Suprapubic skin (tissue), 4 donors: ENCODE data around the gene PFN3.

Source experiments
- CTCF ChIP-seq, 2 donors: fragments of 200-600 bp in 1 of 2; fragments of 450-650 bp in 1 of 2; sonication (generic) in 1 of 2; IDR thresholded peaks; one replicate each; pipeline ENCODE4 v1.5.1; 2016 to 2019; ENCODE audit warnings: antibody characterized with exemption in 2 of 2, mild to moderate bottlenecking in 1 of 2, moderate library complexity in 1 of 2
- POLR2A ChIP-seq, 2 donors: fragments of 450-650 bp; IDR thresholded peaks; one replicate each; pipeline ENCODE4 v1.6.1; 2017; ENCODE audit warnings: antibody characterized with exemption in 2 of 2, mild to moderate bottlenecking in 2 of 2, moderate library complexity in 2 of 2
- POLR2AphosphoS5 ChIP-seq, 3 donors: sonication (generic); formaldehyde crosslinking; IDR thresholded peaks; one replicate each; pipeline ENCODE4 v1.6.1; 2017; ENCODE audit warnings: antibody characterized with exemption in 3 of 3

- no peak for TF ChIP-seq CTCF (IDR thresholded peaks at IDR 0.05)
- TF ChIP-seq POLR2A (IDR thresholded peaks at IDR 0.05): no peak
- TF ChIP-seq POLR2AphosphoS5 (IDR thresholded peaks at IDR 0.05): no peak
Measured at GRCh38 chr5:177363565-177363964, 36.9 kb downstream of the PFN3 start.
